ENCODE results near the gene ZNF536.

DNA sequence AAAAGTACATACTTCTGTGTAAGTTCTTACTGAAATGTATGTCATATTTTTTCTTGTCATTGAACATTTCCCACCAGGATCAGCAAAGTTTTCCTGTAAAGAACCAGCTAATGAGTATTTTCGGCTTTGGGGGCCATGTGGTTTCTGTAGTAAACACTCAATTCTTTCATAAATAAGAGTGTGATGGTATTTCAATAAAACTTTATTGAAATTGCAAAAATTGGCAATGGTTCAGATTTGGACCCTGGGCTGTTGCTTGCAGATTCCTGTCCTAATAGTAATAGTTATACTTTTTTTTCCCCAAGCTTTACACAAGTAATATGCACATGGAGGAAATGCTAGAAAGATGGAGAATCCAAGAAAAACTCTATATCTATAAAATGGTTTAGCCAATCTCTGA, 83.7 kb downstream of the ZNF536 start:
- TF ChIP-seq POLR2AphosphoS5 (IDR thresholded peaks at IDR 0.05) = no peak
- TF ChIP-seq, protein P1, sequence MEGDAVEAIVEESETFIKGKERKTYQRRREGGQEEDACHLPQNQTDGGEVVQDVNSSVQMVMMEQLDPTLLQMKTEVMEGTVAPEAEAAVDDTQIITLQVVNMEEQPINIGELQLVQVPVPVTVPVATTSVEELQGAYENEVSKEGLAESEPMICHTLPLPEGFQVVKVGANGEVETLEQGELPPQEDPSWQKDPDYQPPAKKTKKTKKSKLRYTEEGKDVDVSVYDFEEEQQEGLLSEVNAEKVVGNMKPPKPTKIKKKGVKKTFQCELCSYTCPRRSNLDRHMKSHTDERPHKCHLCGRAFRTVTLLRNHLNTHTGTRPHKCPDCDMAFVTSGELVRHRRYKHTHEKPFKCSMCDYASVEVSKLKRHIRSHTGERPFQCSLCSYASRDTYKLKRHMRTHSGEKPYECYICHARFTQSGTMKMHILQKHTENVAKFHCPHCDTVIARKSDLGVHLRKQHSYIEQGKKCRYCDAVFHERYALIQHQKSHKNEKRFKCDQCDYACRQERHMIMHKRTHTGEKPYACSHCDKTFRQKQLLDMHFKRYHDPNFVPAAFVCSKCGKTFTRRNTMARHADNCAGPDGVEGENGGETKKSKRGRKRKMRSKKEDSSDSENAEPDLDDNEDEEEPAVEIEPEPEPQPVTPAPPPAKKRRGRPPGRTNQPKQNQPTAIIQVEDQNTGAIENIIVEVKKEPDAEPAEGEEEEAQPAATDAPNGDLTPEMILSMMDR (IDR thresholded peaks at IDR 0.05) = no peak
